Cardiac muscle cell (in vitro differentiated cells and primary cell): ENCODE measurements around the gene MRPL18. TPM values are rescaled to one million over a fixed set of nuclear protein-coding genes. Genes with fewer than 3 reads are reported as not detected.

Experiments used
- DNase-seq, 2 donors: peaks; one replicate each; pipeline versions ENCODE4 v3.0.0 to v3.0.0-alpha.2; 2010 to 2017; ENCODE audit warnings: low read depth in 1 of 2, low spot score in 1 of 2
- H3K27ac ChIP-seq: fragments of 200-600 bp; sonication (generic); 2 replicates; pipeline ENCODE4 v1.5.1; 2016
- H3K27me3 ChIP-seq: fragments of 200-600 bp; sonication (generic); 2 replicates; pipeline ENCODE4 v1.6.0; 2016; ENCODE audit warnings: control low read depth
- H3K36me3 ChIP-seq: fragments of 200-600 bp; sonication (generic); 2 replicates; pipeline ENCODE4 v1.5.1; 2016; ENCODE audit warnings: control low read depth
- H3K4me1 ChIP-seq: fragments of 200-600 bp; sonication (generic); 2 replicates; pipeline ENCODE4 v1.8.1; 2017; ENCODE audit warnings: low read depth, mild to moderate bottlenecking, mixed run types
- H3K4me3 ChIP-seq: fragments of 200-600 bp; sonication (generic); 2 replicates; pipeline ENCODE4 v1.5.1; 2016; ENCODE audit warnings: mild to moderate bottlenecking
- H3K9me3 ChIP-seq: fragments of 200-600 bp; sonication (generic); 2 replicates; pipeline ENCODE4 v1.5.1; 2017; ENCODE audit warnings: low read depth, mild to moderate bottlenecking, control low read depth
- CTCF ChIP-seq: IDR thresholded peaks from 2 replicates; pipeline ENCODE4 v1.5.1; 2012; ENCODE audit warnings: low read depth, mild to moderate bottlenecking, low read length
- polyA plus RNA-seq: library from polyadenylated mRNA; unstranded; fragments of >200 nt; fragmentation: Nextera tagmentation; extraction: Ambion mirVana; gene quantifications from 2 replicates; pipeline ENCODE4 v1.2.1, GENCODE V29; 2016
- total RNA-seq: library from RNA; depleted of rRNA; stranded (reverse); fragments of >200 nt; gene quantifications from 2 replicates; pipeline ENCODE4 v1.2.3, GENCODE V29; 2016

The MRPL18 gene
- total and polyA plus RNA-seq, 2 experiments from 2014 or later: 50.5 to 75.6 TPM

- TF ChIP-seq CTCF: no peak
- H3K27me3 ChIP-seq: no peaks in the 10 kb centered on the region
- H3K27ac ChIP-seq: no peak overlapping the region
- H3K9me3 ChIP-seq: no peaks in the 10 kb centered on the region
- H3K4me3 ChIP-seq: no peak overlapping the region
- no peaks in the 10 kb centered on the region for H3K4me1 ChIP-seq
- DNase-seq: no peak
- peaks cover 18% of the 10 kb centered on the region for H3K36me3 ChIP-seq
Observed at GRCh38 chr6:159797554-159797953, 7.3 kb downstream of the MRPL18 start.

GRCh38 chr6:159800141-159800865 is 10.0 kb downstream of the MRPL18 start, which contains the start of gene PNLDC1:
TSS of gene PNLDC1 (plus strand) at chr6:159800276. CDS start at chr6:159800308, 32 bp downstream.
- Histone ChIP-seq H3K27me3 (no peaks in the 10 kb centered on the region), H3K4me1 (no peaks in the 10 kb centered on the region), H3K9me3 (no peaks in the 10 kb centered on the region), H3K27ac (no peak within 1 kb of the TSS), H3K36me3 (peaks cover 18% of the 10 kb centered on the region), H3K4me3 (no peak within 1 kb of the TSS)
- TF ChIP-seq CTCF: no peak
- DNase-seq: no peak

GRCh38 chr6:159801935-159802334 is 11.7 kb downstream of the MRPL18 start:
- no peaks in the 10 kb centered on the region for H3K27me3 ChIP-seq
- no peaks in the 10 kb centered on the region for H3K4me1 ChIP-seq
- no peak for TF ChIP-seq CTCF
- DNase-seq: peak in 1 of 2 donors; percentile 44
- H3K4me3 ChIP-seq: no peak overlapping the region
- H3K9me3 ChIP-seq: no peaks in the 10 kb centered on the region
- peaks cover 18% of the 10 kb centered on the region for H3K36me3 ChIP-seq
- H3K27ac ChIP-seq: no peak overlapping the region

- no peaks in the 10 kb centered on the region for H3K36me3 ChIP-seq
- no peak for TF ChIP-seq CTCF
- no peak for DNase-seq
- no peaks in the 10 kb centered on the region for H3K9me3 ChIP-seq
- H3K4me1 ChIP-seq: no peaks in the 10 kb centered on the region
- H3K27ac ChIP-seq: no peak overlapping the region
- H3K27me3 ChIP-seq: no peaks in the 10 kb centered on the region
- H3K4me3 ChIP-seq: no peak overlapping the region
Observed at GRCh38 chr6:159804504-159804903, 14.2 kb downstream of the MRPL18 start.

- TF ChIP-seq CTCF: no peak
- Histone ChIP-seq H3K27me3 (no peaks in the 10 kb centered on the region), H3K4me1 (no peaks in the 10 kb centered on the region), H3K4me3 (no peak overlapping the region), H3K36me3 (no peaks in the 10 kb centered on the region), H3K9me3 (no peaks in the 10 kb centered on the region), H3K27ac (no peak overlapping the region)
- peak in 1 of 2 donors; percentile 58 for DNase-seq
Observed at GRCh38 chr6:159805440-159806020, 15.3 kb downstream of the MRPL18 start.
